ENCODE data around the gene CLDN10. TPM values are rescaled to one million over a fixed set of nuclear protein-coding genes. Genes with fewer than 3 reads are reported as not detected.

The CLDN10 gene
- total and polyA plus RNA-seq, 9 donors: 0.45 to 28.7 (median 1.5) TPM; not detected in 1

DNA sequence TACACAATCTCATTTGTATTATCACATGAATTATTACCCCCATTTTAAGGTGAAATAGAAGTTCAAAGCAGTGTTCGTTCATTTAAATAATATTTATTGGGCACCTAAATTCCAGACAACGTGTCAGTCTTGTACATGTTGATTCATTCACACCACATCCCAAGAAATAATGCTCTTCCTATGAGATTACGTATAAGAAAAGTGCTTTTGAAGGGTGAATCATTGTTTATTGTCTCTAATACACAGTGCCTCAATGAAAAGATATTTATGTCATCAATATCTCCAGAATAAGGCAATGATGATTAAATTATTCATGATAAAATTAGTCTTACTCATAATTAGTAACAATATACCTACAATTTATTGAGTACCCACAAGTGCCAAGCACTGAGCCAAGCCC lies 35.6 kb downstream of the CLDN10 start:
- TF ChIP-seq EP300 (IDR thresholded peaks at IDR 0.05) (no peak), POLR2A (IDR thresholded peaks at IDR 0.05) (no peak)
- TF ChIP-seq, protein P1, sequence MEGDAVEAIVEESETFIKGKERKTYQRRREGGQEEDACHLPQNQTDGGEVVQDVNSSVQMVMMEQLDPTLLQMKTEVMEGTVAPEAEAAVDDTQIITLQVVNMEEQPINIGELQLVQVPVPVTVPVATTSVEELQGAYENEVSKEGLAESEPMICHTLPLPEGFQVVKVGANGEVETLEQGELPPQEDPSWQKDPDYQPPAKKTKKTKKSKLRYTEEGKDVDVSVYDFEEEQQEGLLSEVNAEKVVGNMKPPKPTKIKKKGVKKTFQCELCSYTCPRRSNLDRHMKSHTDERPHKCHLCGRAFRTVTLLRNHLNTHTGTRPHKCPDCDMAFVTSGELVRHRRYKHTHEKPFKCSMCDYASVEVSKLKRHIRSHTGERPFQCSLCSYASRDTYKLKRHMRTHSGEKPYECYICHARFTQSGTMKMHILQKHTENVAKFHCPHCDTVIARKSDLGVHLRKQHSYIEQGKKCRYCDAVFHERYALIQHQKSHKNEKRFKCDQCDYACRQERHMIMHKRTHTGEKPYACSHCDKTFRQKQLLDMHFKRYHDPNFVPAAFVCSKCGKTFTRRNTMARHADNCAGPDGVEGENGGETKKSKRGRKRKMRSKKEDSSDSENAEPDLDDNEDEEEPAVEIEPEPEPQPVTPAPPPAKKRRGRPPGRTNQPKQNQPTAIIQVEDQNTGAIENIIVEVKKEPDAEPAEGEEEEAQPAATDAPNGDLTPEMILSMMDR (IDR thresholded peaks at IDR 0.05): no peak
- no peaks in the 10 kb centered on the region for H3K4me1 ChIP-seq (ENCODE audit: insufficient read depth)
- no peak overlapping the region for H3K27ac ChIP-seq
- DNase-seq: no peak
- no peaks in the 10 kb centered on the region for H3K27me3 ChIP-seq
- H3K4me3 ChIP-seq: no peak overlapping the region
- no peaks in the 10 kb centered on the region for H3K9me3 ChIP-seq
- 91 to 93% (median 92%) methylated on average over 3 of the region's 3 CpGs for WGBS, 3 donors
- no peaks in the 10 kb centered on the region for H3K36me3 ChIP-seq
- intact Hi-C loops (cut with DNase I): no loop called here

DNA sequence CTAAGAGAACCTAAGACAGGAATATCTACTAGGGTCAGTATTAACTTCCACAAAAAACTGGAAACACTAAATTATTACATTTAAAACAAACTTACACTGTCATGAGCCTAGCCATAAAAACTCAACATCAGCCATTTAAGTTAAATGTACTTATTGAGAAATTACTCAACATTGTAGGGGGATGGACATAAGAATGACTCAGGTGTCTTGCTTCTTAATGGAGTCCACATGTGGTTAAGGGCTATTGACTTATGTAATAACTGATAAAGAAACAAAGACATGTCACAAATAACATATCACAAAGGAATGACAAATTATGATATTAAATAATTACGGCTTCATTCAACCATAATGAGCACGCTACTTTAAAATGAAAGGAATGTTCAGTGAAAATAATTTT lies 36.2 kb downstream of the CLDN10 start:
- H3K27ac ChIP-seq: no peak overlapping the region
- H3K4me1 ChIP-seq (ENCODE audit: insufficient read depth): no peaks in the 10 kb centered on the region
- no peak overlapping the region for H3K4me3 ChIP-seq
- WGBS, 3 donors: 94 to 99% (median 96%) methylated on average over 2 of the region's 2 CpGs
- no peaks in the 10 kb centered on the region for H3K9me3 ChIP-seq
- intact Hi-C loops (cut with DNase I): no loop called here
- TF ChIP-seq POLR2A (IDR thresholded peaks at IDR 0.05) (no peak), EP300 (IDR thresholded peaks at IDR 0.05) (no peak)
- TF ChIP-seq, protein P1 (IDR thresholded peaks at IDR 0.05): no peak
- no peaks in the 10 kb centered on the region for H3K27me3 ChIP-seq
- no peak for DNase-seq
- H3K36me3 ChIP-seq: no peaks in the 10 kb centered on the region

DNA sequence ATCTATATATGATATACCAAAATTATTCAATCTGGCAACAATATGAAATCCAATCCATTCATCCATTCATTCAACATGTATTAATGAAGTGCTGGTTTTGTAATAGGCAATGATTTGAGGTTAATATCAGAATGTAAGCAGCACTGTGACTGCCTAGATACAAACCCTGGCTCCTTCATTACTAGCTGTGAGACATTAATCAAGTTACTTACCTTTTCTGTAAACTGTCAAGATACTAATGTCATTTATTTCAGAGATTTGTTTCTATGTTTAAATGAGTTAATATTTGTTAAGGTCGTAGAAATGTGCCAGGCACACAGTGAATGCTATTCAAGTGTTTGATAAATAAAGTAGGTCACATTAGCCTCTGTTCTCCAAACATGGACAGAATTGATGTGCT lies 40.9 kb downstream of the CLDN10 start:
- Histone ChIP-seq H3K4me1 (ENCODE audit: insufficient read depth) (no peaks in the 10 kb centered on the region), H3K27ac (no peak overlapping the region), H3K9me3 (no peaks in the 10 kb centered on the region), H3K27me3 (no peaks in the 10 kb centered on the region), H3K4me3 (no peak overlapping the region), H3K36me3 (no peaks in the 10 kb centered on the region)
- DNase-seq: no peak
- TF ChIP-seq POLR2A (IDR thresholded peaks at IDR 0.05): no peak
- TF ChIP-seq EP300 (IDR thresholded peaks at IDR 0.05): no peak
- TF ChIP-seq, protein P1 (IDR thresholded peaks at IDR 0.05): no peak
- intact Hi-C loops (cut with DNase I): no loop called here
- WGBS, 3 donors: 34 to 40% (median 40%) methylated on average over 1 of the region's 1 CpG

DNA sequence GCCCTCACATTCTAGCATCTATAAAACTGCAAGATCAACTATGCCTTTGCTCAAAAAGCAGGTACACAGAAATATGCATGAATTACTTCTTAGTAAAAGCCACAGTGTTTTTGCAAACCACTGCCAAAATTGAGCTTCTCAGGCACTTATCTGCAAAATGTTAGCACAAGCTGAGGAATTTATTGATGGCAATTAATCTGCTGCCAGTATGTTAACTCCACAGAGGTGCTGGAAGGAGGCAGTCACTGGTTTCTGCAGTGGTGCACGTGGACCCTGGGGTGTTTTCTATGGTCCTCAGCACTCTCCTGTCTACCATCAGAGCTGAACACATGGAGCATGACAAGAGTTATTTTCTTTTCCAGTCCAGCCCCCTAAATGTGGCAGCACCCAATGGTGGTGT lies 44.2 kb downstream of the CLDN10 start:
- intact Hi-C loops (cut with DNase I): no loop called here
- no peaks in the 10 kb centered on the region for H3K36me3 ChIP-seq
- no peak overlapping the region for H3K27ac ChIP-seq
- no peaks in the 10 kb centered on the region for H3K27me3 ChIP-seq
- no peak for TF ChIP-seq POLR2A (IDR thresholded peaks at IDR 0.05)
- no peak for TF ChIP-seq EP300 (IDR thresholded peaks at IDR 0.05)
- TF ChIP-seq, protein P1 (IDR thresholded peaks at IDR 0.05): no peak
- DNase-seq: no peak
- WGBS, 3 donors: 41 to 67% (median 55%) methylated on average over 1 of the region's 1 CpG
- H3K4me1 ChIP-seq (ENCODE audit: insufficient read depth): no peaks in the 10 kb centered on the region
- no peaks in the 10 kb centered on the region for H3K9me3 ChIP-seq
- no peak overlapping the region for H3K4me3 ChIP-seq

DNA sequence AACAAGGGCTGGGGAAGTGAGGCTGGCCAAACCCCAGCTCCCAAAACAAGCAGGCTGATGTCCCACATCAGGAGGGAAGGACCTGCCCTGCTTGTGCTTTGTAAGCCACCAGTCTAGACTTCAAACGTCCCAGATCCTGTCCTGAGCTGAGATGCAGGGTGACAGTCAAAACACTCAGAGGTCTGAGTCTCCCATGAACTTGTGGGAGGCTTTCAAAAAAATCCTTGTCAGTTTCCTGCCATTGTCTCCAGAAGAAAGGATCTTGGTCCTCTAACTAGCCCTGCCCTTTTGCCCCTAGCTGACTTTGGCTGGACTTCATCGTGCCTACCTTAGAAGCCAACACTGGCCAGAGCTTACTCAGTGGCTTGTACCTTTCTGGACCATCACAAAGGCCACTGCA lies 48.7 kb downstream of the CLDN10 start:
- WGBS, 3 donors: 70 to 78% (median 71%) methylated on average over 2 of the region's 2 CpGs
- TF ChIP-seq EP300 (IDR thresholded peaks at IDR 0.05): no peak
- TF ChIP-seq POLR2A (IDR thresholded peaks at IDR 0.05): no peak
- TF ChIP-seq, protein P1 (IDR thresholded peaks at IDR 0.05): no peak
- Histone ChIP-seq H3K27ac (no peak overlapping the region), H3K36me3 (no peaks in the 10 kb centered on the region), H3K9me3 (no peaks in the 10 kb centered on the region), H3K4me1 (ENCODE audit: insufficient read depth) (no peaks in the 10 kb centered on the region), H3K4me3 (no peak overlapping the region), H3K27me3 (no peaks in the 10 kb centered on the region)
- intact Hi-C loops (cut with DNase I): no loop called here
- no peak for DNase-seq

Data from ovary (tissue), 9 donors.